Liver (tissue), 9 donors: Measurements from ENCODE around the gene FARS2. TPM values are rescaled to one million over a fixed set of nuclear protein-coding genes. Genes with fewer than 3 reads are reported as not detected.

Source experiments
- DNase-seq: peaks from one replicate; pipeline ENCODE4 v3.0.0-alpha.2; 2017; ENCODE audit warnings: low spot score
- H3K27ac ChIP-seq, 2 donors: one replicate each; pipeline ENCODE4 v1.7.0; 2013; ENCODE audit warnings: inconsistent platforms in 2 of 2, low read length in 2 of 2, control low read depth in 1 of 2, low read depth in 1 of 2, mild to moderate bottlenecking in 1 of 2
- H3K27me3 ChIP-seq, 4 donors: one replicate each; pipeline versions ENCODE4 v1.6.1 to v1.7.0; 2013; ENCODE audit warnings: low read length in 3 of 4, inconsistent platforms in 1 of 4, mild to moderate bottlenecking in 1 of 4, moderate library complexity in 1 of 4; ENCODE audit not compliant: control insufficient read depth in 4 of 4, insufficient read depth in 4 of 4
- H3K36me3 ChIP-seq, 4 donors: one replicate each; pipeline versions ENCODE4 v1.6.1 to v1.7.0; 2013; ENCODE audit warnings: low read length in 3 of 4, mild to moderate bottlenecking in 3 of 4, low read depth in 1 of 4, moderate library complexity in 1 of 4; ENCODE audit not compliant: control insufficient read depth in 4 of 4, insufficient read depth in 3 of 4
- H3K4me1 ChIP-seq, 4 donors: one replicate each; pipeline versions ENCODE4 v1.6.1 to v1.7.0; 2013; ENCODE audit warnings: low read length in 3 of 4, mild to moderate bottlenecking in 3 of 4, moderate library complexity in 1 of 4; ENCODE audit not compliant: control insufficient read depth in 4 of 4, insufficient read depth in 4 of 4
- H3K4me3 ChIP-seq, 3 donors: one replicate each; pipeline versions ENCODE4 v1.6.1 to v1.7.0; 2013; ENCODE audit warnings: low read length in 3 of 3, control low read depth in 1 of 3, low read depth in 1 of 3, mild to moderate bottlenecking in 1 of 3
- H3K9ac ChIP-seq, 2 donors: one replicate each; pipeline ENCODE4 v1.7.0; 2013; ENCODE audit warnings: low read length in 2 of 2, mild to moderate bottlenecking in 2 of 2, moderate library complexity in 2 of 2, control low read depth in 1 of 2, low read depth in 1 of 2
- H3K9me3 ChIP-seq, 4 donors: one replicate each; pipeline versions ENCODE4 v1.6.1 to v1.7.0; 2013; ENCODE audit warnings: low read length in 3 of 4; ENCODE audit not compliant: control insufficient read depth in 4 of 4
- ATF3 ChIP-seq: IDR thresholded peaks from 2 replicates; pipeline ENCODE4 v1.6.1; 2016; ENCODE audit warnings: antibody characterized with exemption
- EGR1 ChIP-seq, 2 donors: IDR thresholded peaks; 2 replicates each; pipeline ENCODE4 v1.6.1; 2016 to 2018; ENCODE audit warnings: antibody characterized with exemption in 2 of 2, low read depth in 2 of 2
- FOXA1 ChIP-seq: IDR thresholded peaks from 2 replicates; pipeline ENCODE4 v1.6.1; 2016; ENCODE audit warnings: antibody characterized with exemption
- FOXA2 ChIP-seq: IDR thresholded peaks from 2 replicates; pipeline ENCODE4 v1.6.1; 2016; ENCODE audit warnings: antibody characterized with exemption
- GABPA ChIP-seq, 2 donors: IDR thresholded peaks in 1 of 2; conservative IDR thresholded peaks in 1 of 2; 2 replicates each; pipeline ENCODE4 v1.6.1; 2016; ENCODE audit warnings: antibody characterized with exemption in 2 of 2, mild to moderate bottlenecking in 1 of 2, moderate library complexity in 1 of 2
- HNF4A ChIP-seq, 2 donors: conservative IDR thresholded peaks; 2 replicates each; pipeline ENCODE4 v1.6.1; 2016; ENCODE audit warnings: antibody characterized with exemption in 2 of 2, mild to moderate bottlenecking in 2 of 2
- HNF4G ChIP-seq: IDR thresholded peaks from 2 replicates; pipeline ENCODE4 v1.6.1; 2016; ENCODE audit warnings: antibody characterized with exemption
- JUND ChIP-seq, 2 donors: IDR thresholded peaks; 2 replicates each; pipeline ENCODE4 v1.6.1; 2016; ENCODE audit warnings: antibody characterized with exemption in 2 of 2
- MAX ChIP-seq: IDR thresholded peaks from 2 replicates; pipeline ENCODE4 v1.6.1; 2016; ENCODE audit warnings: antibody characterized with exemption
- NR2F2 ChIP-seq: IDR thresholded peaks from 2 replicates; pipeline ENCODE4 v1.6.1; 2016; ENCODE audit warnings: antibody characterized with exemption
- RAD21 ChIP-seq, 2 donors: IDR thresholded peaks; 2 replicates each; pipeline ENCODE4 v1.6.1; 2016; ENCODE audit warnings: antibody characterized with exemption in 2 of 2, mild to moderate bottlenecking in 2 of 2
- RXRA ChIP-seq, 2 donors: IDR thresholded peaks; 2 replicates each; pipeline ENCODE4 v1.6.1; 2017 to 2018; ENCODE audit warnings: antibody characterized with exemption in 2 of 2, mild to moderate bottlenecking in 1 of 2
- SP1 ChIP-seq: IDR thresholded peaks from 2 replicates; pipeline ENCODE4 v1.6.1; 2018; ENCODE audit warnings: antibody characterized with exemption, mild to moderate bottlenecking
- TAF1 ChIP-seq: conservative IDR thresholded peaks from 2 replicates; pipeline ENCODE4 v1.6.1; 2016; ENCODE audit warnings: antibody characterized with exemption, mild to moderate bottlenecking
- YY1 ChIP-seq: IDR thresholded peaks from 2 replicates; pipeline ENCODE4 v1.6.1; 2016; ENCODE audit warnings: antibody characterized with exemption, mild to moderate bottlenecking
- ZBTB33 ChIP-seq: IDR thresholded peaks from 2 replicates; pipeline ENCODE4 v1.6.1; 2016; ENCODE audit warnings: antibody characterized with exemption
- WGBS: extraction: QIAGEN DNeasy Blood & Tissue Kit; methylation state at CpG from one replicate; pipeline ENCODE4 v1.1.7; 2013; 5-methylcytosine and 5-hydroxymethylcytosine counted together
- polyA plus RNA-seq, 2 donors: library from polyadenylated mRNA; stranded (reverse) in 1 of 2; unstranded in 1 of 2; fragments of 200-250 nt in 1 of 2; fragments of >200 nt in 1 of 2; fragmentation: Nextera tagmentation in 1 of 2; extraction: Ambion mirVana in 1 of 2; gene quantifications; one replicate each; pipeline versions ENCODE4 v1.2.1 to v1.2.3, GENCODE V29; 2013 to 2015
- total RNA-seq, 2 donors: library from RNA; depleted of rRNA; stranded (reverse); fragments of >200 nt; gene quantifications; one replicate each; pipeline ENCODE4 v1.2.3, GENCODE V29; 2014
- TF ChIP-seq, protein P1 (sequence below): fragments of 150-350 bp; IDR thresholded peaks from 2 replicates; pipeline ENCODE4 v1.5.1; 2017; ENCODE audit warnings: improper control_type of control experiment, low read depth, low read length; ENCODE audit not compliant: missing input control
- TF ChIP-seq, protein P2 (sequence below): IDR thresholded peaks from 2 replicates; pipeline ENCODE4 v1.6.1; 2016; ENCODE audit warnings: antibody characterized with exemption, mild to moderate bottlenecking
- donor health status: healthy.
- donor health status: healthy.
- donor health status: healthy.
- donor health status: healthy.
- donor health status: healthy.

Gene FARS2
- total and polyA plus RNA-seq, 4 donors: 7.8 to 25.9 (median 11.2) TPM

GRCh38 chr6:5817869-5818268, 556.6 kb downstream of the FARS2 start:
- 73% methylated on average over 3 of the region's 3 CpGs for WGBS
- TF ChIP-seq HNF4A (conservative IDR thresholded peaks at IDR 0.05): no peak
- no peak for TF ChIP-seq FOXA1
- TF ChIP-seq ATF3: no peak
- no peak for TF ChIP-seq GABPA (IDR thresholded peaks at IDR 0.05 in 1 of 2, conservative IDR thresholded peaks at IDR 0.05 in 1 of 2)
- no peak for TF ChIP-seq RAD21 (IDR thresholded peaks at IDR 0.05)
- no peak for TF ChIP-seq EGR1 (IDR thresholded peaks at IDR 0.05; ENCODE audit: low read depth in 2 of 2)
- TF ChIP-seq JUND (IDR thresholded peaks at IDR 0.05): no peak
- TF ChIP-seq HNF4G: no peak
- no peak for TF ChIP-seq MAX
- TF ChIP-seq, protein P1, sequence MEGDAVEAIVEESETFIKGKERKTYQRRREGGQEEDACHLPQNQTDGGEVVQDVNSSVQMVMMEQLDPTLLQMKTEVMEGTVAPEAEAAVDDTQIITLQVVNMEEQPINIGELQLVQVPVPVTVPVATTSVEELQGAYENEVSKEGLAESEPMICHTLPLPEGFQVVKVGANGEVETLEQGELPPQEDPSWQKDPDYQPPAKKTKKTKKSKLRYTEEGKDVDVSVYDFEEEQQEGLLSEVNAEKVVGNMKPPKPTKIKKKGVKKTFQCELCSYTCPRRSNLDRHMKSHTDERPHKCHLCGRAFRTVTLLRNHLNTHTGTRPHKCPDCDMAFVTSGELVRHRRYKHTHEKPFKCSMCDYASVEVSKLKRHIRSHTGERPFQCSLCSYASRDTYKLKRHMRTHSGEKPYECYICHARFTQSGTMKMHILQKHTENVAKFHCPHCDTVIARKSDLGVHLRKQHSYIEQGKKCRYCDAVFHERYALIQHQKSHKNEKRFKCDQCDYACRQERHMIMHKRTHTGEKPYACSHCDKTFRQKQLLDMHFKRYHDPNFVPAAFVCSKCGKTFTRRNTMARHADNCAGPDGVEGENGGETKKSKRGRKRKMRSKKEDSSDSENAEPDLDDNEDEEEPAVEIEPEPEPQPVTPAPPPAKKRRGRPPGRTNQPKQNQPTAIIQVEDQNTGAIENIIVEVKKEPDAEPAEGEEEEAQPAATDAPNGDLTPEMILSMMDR: no peak
- TF ChIP-seq FOXA2: no peak
- TF ChIP-seq, protein P2, sequence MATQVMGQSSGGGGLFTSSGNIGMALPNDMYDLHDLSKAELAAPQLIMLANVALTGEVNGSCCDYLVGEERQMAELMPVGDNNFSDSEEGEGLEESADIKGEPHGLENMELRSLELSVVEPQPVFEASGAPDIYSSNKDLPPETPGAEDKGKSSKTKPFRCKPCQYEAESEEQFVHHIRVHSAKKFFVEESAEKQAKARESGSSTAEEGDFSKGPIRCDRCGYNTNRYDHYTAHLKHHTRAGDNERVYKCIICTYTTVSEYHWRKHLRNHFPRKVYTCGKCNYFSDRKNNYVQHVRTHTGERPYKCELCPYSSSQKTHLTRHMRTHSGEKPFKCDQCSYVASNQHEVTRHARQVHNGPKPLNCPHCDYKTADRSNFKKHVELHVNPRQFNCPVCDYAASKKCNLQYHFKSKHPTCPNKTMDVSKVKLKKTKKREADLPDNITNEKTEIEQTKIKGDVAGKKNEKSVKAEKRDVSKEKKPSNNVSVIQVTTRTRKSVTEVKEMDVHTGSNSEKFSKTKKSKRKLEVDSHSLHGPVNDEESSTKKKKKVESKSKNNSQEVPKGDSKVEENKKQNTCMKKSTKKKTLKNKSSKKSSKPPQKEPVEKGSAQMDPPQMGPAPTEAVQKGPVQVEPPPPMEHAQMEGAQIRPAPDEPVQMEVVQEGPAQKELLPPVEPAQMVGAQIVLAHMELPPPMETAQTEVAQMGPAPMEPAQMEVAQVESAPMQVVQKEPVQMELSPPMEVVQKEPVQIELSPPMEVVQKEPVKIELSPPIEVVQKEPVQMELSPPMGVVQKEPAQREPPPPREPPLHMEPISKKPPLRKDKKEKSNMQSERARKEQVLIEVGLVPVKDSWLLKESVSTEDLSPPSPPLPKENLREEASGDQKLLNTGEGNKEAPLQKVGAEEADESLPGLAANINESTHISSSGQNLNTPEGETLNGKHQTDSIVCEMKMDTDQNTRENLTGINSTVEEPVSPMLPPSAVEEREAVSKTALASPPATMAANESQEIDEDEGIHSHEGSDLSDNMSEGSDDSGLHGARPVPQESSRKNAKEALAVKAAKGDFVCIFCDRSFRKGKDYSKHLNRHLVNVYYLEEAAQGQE: no peak
- TF ChIP-seq NR2F2: no peak
- no peak for TF ChIP-seq ZBTB33
- no peak for TF ChIP-seq TAF1
- no peak for TF ChIP-seq SP1
- no peak for TF ChIP-seq RXRA (IDR thresholded peaks at IDR 0.05)
- no peak for TF ChIP-seq YY1
- Histone ChIP-seq H3K27ac (no peak overlapping the region), H3K27me3 (no peaks in the 10 kb centered on the region), H3K4me3 (no peak overlapping the region), H3K4me1 (no peaks in the 10 kb centered on the region), H3K9ac (no peak overlapping the region), H3K36me3 (no peaks in the 10 kb centered on the region), H3K9me3 (peaks cover 0 to 3% (median 0%) of the 10 kb centered on the region in 4 donors)
- no peak for DNase-seq
